Measurements from ENCODE around the gene PEX14. TPM values are rescaled to one million over a fixed set of nuclear protein-coding genes. Genes with fewer than 3 reads are reported as not detected.
A peak's percentile ranks its signal among the peaks of the same experiment; 100 is the strongest.

Gene PEX14
- total and polyA plus RNA-seq, 10 of the 15 experiments (the other 5 are each of a cell fraction or from before 2014, with no cell fraction given), result 1.4 to 23.2 (median 12.0) TPM

GRCh38 chr1:10430216-10431069 is 44.3 kb upstream of the PEX14 start, which contains the start of gene CENPS (continued):
- TF ChIP-seq ZNF592 (IDR thresholded peaks at IDR 0.05), result peak; percentile 80; the same call in 1 of the 2 replicates
- 0 out of 2 replicates have a peak, but pooled peaks have one; percentile 73 for TF ChIP-seq NBN (IDR thresholded peaks at IDR 0.05)
- no peak for TF ChIP-seq ZNF274 (IDR thresholded peaks at IDR 0.05; ENCODE audit: insufficient read depth, insufficient read length)
- no peak for TF ChIP-seq ZNF622 (IDR thresholded peaks at IDR 0.05)
- no peak for TF ChIP-seq SKIL (IDR thresholded peaks at IDR 0.05; ENCODE audit: low read depth, poor library complexity, severe bottlenecking)
- no peak for TF ChIP-seq RFX5 (IDR thresholded peaks at IDR 0.05; ENCODE audit: low read depth, low read length)
- peak; percentile 91 for TF ChIP-seq ZNF207 (IDR thresholded peaks at IDR 0.05; ENCODE audit: borderline replicate concordance)
- no peak for TF ChIP-seq FOXK2 (IDR thresholded peaks at IDR 0.05)
- TF ChIP-seq TARDBP (IDR thresholded peaks at IDR 0.05; ENCODE audit: borderline replicate concordance), result no peak
- TF ChIP-seq RB1 (IDR thresholded peaks at IDR 0.05; ENCODE audit: borderline replicate concordance), result peak; percentile 99; the same call in 1 of the 2 replicates
- no peak for TF ChIP-seq SUPT20H (IDR thresholded peaks at IDR 0.05; ENCODE audit: borderline replicate concordance, control insufficient read depth, low read depth, low read length)
- TF ChIP-seq ZNF384 (IDR thresholded peaks at IDR 0.05; ENCODE audit: borderline replicate concordance, low read depth, low read length), result no peak
- TF ChIP-seq PKNOX1 (IDR thresholded peaks at IDR 0.05), result no peak
- TF ChIP-seq NFYA (IDR thresholded peaks at IDR 0.05; ENCODE audit: borderline replicate concordance, low read depth, low read length), result no peak
- peak; percentile 68 for TF ChIP-seq LARP7 (IDR thresholded peaks at IDR 0.05)
- TF ChIP-seq NFYB (IDR thresholded peaks at IDR 0.05; ENCODE audit: insufficient read depth, low read depth, low read length), result no peak
- TF ChIP-seq CREB1 (IDR thresholded peaks at IDR 0.05; ENCODE audit: low read depth), result peak; percentile 12; the same call in 1 of the 2 replicates
- TF ChIP-seq RCOR1 (conservative IDR thresholded peaks at IDR 0.05; ENCODE audit: low read depth, low read length), result 0 out of 2 replicates have a peak, but pooled peaks have one; percentile 37
- TF ChIP-seq CBFB (IDR thresholded peaks at IDR 0.05; ENCODE audit: low read depth), result peak; percentile 56; the same call in 1 of the 2 replicates
- 0 out of 2 replicates have a peak, but pooled peaks have one; percentile 8 for TF ChIP-seq BCL11A (IDR thresholded peaks at IDR 0.05; ENCODE audit: low read depth, low read length)
- peak; percentile 62; the same call in 1 of the 2 replicates for TF ChIP-seq DPF2 (IDR thresholded peaks at IDR 0.05)
- no peak for TF ChIP-seq YBX1 (IDR thresholded peaks at IDR 0.05)
- TF ChIP-seq YY1 (IDR thresholded peaks at IDR 0.05; ENCODE audit: low read depth, low read length), result peak; percentile 92
- TF ChIP-seq CHD2 (IDR thresholded peaks at IDR 0.05; ENCODE audit: borderline replicate concordance, low read depth, low read length), result peak; percentile 65; the same call in 1 of the 2 replicates
- no peak for TF ChIP-seq BMI1 (IDR thresholded peaks at IDR 0.05; ENCODE audit: borderline replicate concordance)
